Inflammatory macrophage treated with lipopolysaccharide for 1 hour (primary cell): ENCODE data around the gene NRK.
"Not testable (repeated sequence)": the region's sequence is repeated elsewhere in the genome, so short reads cannot be mapped to it uniquely, and the experiment has no call there.

Source experiments
- DNase-seq, 2 donors: peaks; one replicate each; pipeline ENCODE4 v3.0.0-alpha.2; 2020 to 2022

NRK gene

GRCh38 chrX:105822138-105823091 lies at the start of gene NRK:
NRK (plus strand) TSS chrX:105822539; CDS start chrX:105822846, 307 bp downstream.
- no peak for DNase-seq

GRCh38 chrX:105773801-105774200 lies 48.5 kb upstream of the NRK start:
- DNase-seq = no peak

- DNase-seq = no peak
These were observed 46.7 kb upstream of the NRK start for GRCh38 chrX:105775679-105776078.

GRCh38 chrX:105781804-105782203 lies 40.5 kb upstream of the NRK start:
- no peak for DNase-seq

GRCh38 chrX:105796877-105797276 lies 25.5 kb upstream of the NRK start:
- DNase-seq = not testable (repeated sequence)

GRCh38 chrX:105803891-105804290 lies 18.4 kb upstream of the NRK start:
- no peak for DNase-seq

- not testable (repeated sequence) for DNase-seq
These were observed 16.7 kb upstream of the NRK start for GRCh38 chrX:105805655-105806054.

GRCh38 chrX:105816517-105816916 lies 5.8 kb upstream of the NRK start:
- no peak for DNase-seq

- DNase-seq = no peak
These were observed 2.1 kb upstream of the NRK start for GRCh38 chrX:105820247-105820646.

GRCh38 chrX:105821471-105822121 lies 743 bp upstream of the NRK start:
- DNase-seq = no peak

- no peak for DNase-seq
These were observed 735 bp downstream of the NRK start for GRCh38 chrX:105823092-105823455.

GRCh38 chrX:105829011-105829410 lies 6.7 kb downstream of the NRK start:
- DNase-seq = no peak

- no peak for DNase-seq
These were observed 14.9 kb downstream of the NRK start for GRCh38 chrX:105837232-105837631.

GRCh38 chrX:105845631-105846030 lies 23.3 kb downstream of the NRK start:
- no peak for DNase-seq

- DNase-seq = not testable (repeated sequence)
These were observed 27.8 kb downstream of the NRK start for GRCh38 chrX:105850100-105850499.

- no peak for DNase-seq
These were observed 43.4 kb downstream of the NRK start for GRCh38 chrX:105865709-105866108.

GRCh38 chrX:105869701-105870100 lies 47.4 kb downstream of the NRK start:
- no peak for DNase-seq

GRCh38 chrX:105870445-105870844 lies 48.1 kb downstream of the NRK start:
- no peak for DNase-seq

GRCh38 chrX:105872941-105873340 lies 50.6 kb downstream of the NRK start:
- no peak for DNase-seq

- no peak for DNase-seq
These were observed 52.5 kb downstream of the NRK start for GRCh38 chrX:105874790-105875189.

- no peak for DNase-seq
These were observed 54.3 kb downstream of the NRK start for GRCh38 chrX:105876658-105877057.

- no peak for DNase-seq
These were observed 58.2 kb downstream of the NRK start for GRCh38 chrX:105880491-105880890.

- DNase-seq = no peak
These were observed 60.4 kb downstream of the NRK start for GRCh38 chrX:105882581-105883275.

- DNase-seq = no peak
These were observed 72.4 kb downstream of the NRK start for GRCh38 chrX:105894721-105895120.
